ENCODE measurements around the gene OR2T2.
"Not testable (repeated sequence)": the region's sequence is repeated elsewhere in the genome, so short reads cannot be mapped to it uniquely, and the experiment has no call there.

GRCh38 chr1:248439283-248439682 lies 6.2 kb upstream of the OR2T2 start:
- not testable (repeated sequence) for TF ChIP-seq POLR2A (IDR thresholded peaks at IDR 0.05; ENCODE audit: low read length); GATA1 (IDR thresholded peaks at IDR 0.05; ENCODE audit: low read depth, low read length)

Measured in erythroblast (primary cell).